SU-DHL-6 (cell line): ENCODE data around the gene SLC25A3.
"Not testable (repeated sequence)": the region's sequence is repeated elsewhere in the genome, so short reads cannot be mapped to it uniquely, and the experiment has no call there.

Experiments
- H2AFZ ChIP-seq: fragments of 200-600 bp; sonication (generic); 2 replicates; pipeline ENCODE4 v1.6.1; 2014; ENCODE audit warnings: low read depth, mild to moderate bottlenecking, moderate library complexity, mixed read lengths, antibody characterized with exemption, low read length; ENCODE audit not compliant: severe bottlenecking
- H3F3A ChIP-seq: fragments of 200-600 bp; shearing (Covaris generic); 2 replicates; pipeline ENCODE4 v1.6.0; 2016; ENCODE audit warnings: antibody characterized with exemption, mild to moderate bottlenecking; ENCODE audit not compliant: insufficient read depth
- H3K27ac ChIP-seq: fragments of 200-600 bp; sonication (generic); 2 replicates; pipeline ENCODE4 v1.5.1; 2016; ENCODE audit warnings: low read depth, mild to moderate bottlenecking, low read length, moderate library complexity, mixed read lengths
- H3K27me3 ChIP-seq: fragments of 200-600 bp; sonication (generic), shearing (Covaris generic); 2 replicates; pipeline ENCODE4 v1.6.0; 2014; ENCODE audit warnings: mild to moderate bottlenecking, low read length
- H3K36me3 ChIP-seq: fragments of 200-600 bp; sonication (generic); 2 replicates; pipeline ENCODE4 v1.6.1; 2014; ENCODE audit warnings: mild to moderate bottlenecking, low read length, mixed read lengths
- H3K4me2 ChIP-seq: fragments of 300-600, 200-600 bp; shearing (Covaris generic), sonication (generic); 2 replicates; pipeline ENCODE4 v1.6.0; 2014; ENCODE audit warnings: low read length, low read depth, mild to moderate bottlenecking; ENCODE audit not compliant: poor library complexity, severe bottlenecking
- H3K4me3 ChIP-seq: fragments of 200-600 bp; sonication (generic); 2 replicates; pipeline ENCODE4 v1.5.1; 2014; ENCODE audit warnings: antibody characterized with exemption, low read length, mild to moderate bottlenecking, mixed read lengths; ENCODE audit not compliant: insufficient read depth, poor library complexity, severe bottlenecking
- H3K79me2 ChIP-seq: fragments of 200-600 bp; sonication (generic); 2 replicates; pipeline ENCODE4 v1.6.1; 2014; ENCODE audit warnings: mild to moderate bottlenecking, low read length, moderate library complexity; ENCODE audit not compliant: insufficient read depth
- H3K9ac ChIP-seq: fragments of 200-600 bp; sonication (generic); 2 replicates; pipeline ENCODE4 v1.7.0; 2014; ENCODE audit warnings: mild to moderate bottlenecking, low read length
- H3K9me2 ChIP-seq: fragments of 200-600 bp; sonication (generic); replicated peaks from 2 replicates; pipeline ENCODE4 v1.6.1; 2014; ENCODE audit warnings: low read length; ENCODE audit not compliant: insufficient read depth
- H3K9me3 ChIP-seq: fragments of 200-600 bp; sonication (generic); 2 replicates; pipeline ENCODE4 v1.6.1; 2014; ENCODE audit warnings: low read length, mixed read lengths; ENCODE audit not compliant: insufficient read depth
- H4K20me1 ChIP-seq: fragments of 200-600 bp; sonication (generic); 2 replicates; pipeline ENCODE4 v1.6.1; 2014; ENCODE audit warnings: low read depth, mild to moderate bottlenecking, antibody characterized with exemption, low read length, moderate library complexity, mixed read lengths
- EZH2phosphoT487 ChIP-seq: fragments of 200-600 bp; sonication (generic), shearing (Covaris generic); conservative IDR thresholded peaks from 2 replicates; pipeline ENCODE4 v1.6.1; 2018; ENCODE audit warnings: mild to moderate bottlenecking, antibody characterized with exemption, low read length, moderate library complexity, mixed read lengths
- TF ChIP-seq, protein P1 (sequence below): fragments of 200-600 bp; sonication (generic); IDR thresholded peaks from one replicate; pipeline ENCODE4 v1.5.1; 2017; ENCODE audit warnings: antibody characterized with exemption, mild to moderate bottlenecking, low read length, moderate library complexity; ENCODE audit not compliant: insufficient read depth, poor library complexity, severe bottlenecking

SLC25A3 gene

GRCh38 chr12:98549371-98550110 lies 43.9 kb upstream of the SLC25A3 start:
- H3F3A ChIP-seq = peaks cover 77% of the 10 kb centered on the region
- TF ChIP-seq, protein P1, sequence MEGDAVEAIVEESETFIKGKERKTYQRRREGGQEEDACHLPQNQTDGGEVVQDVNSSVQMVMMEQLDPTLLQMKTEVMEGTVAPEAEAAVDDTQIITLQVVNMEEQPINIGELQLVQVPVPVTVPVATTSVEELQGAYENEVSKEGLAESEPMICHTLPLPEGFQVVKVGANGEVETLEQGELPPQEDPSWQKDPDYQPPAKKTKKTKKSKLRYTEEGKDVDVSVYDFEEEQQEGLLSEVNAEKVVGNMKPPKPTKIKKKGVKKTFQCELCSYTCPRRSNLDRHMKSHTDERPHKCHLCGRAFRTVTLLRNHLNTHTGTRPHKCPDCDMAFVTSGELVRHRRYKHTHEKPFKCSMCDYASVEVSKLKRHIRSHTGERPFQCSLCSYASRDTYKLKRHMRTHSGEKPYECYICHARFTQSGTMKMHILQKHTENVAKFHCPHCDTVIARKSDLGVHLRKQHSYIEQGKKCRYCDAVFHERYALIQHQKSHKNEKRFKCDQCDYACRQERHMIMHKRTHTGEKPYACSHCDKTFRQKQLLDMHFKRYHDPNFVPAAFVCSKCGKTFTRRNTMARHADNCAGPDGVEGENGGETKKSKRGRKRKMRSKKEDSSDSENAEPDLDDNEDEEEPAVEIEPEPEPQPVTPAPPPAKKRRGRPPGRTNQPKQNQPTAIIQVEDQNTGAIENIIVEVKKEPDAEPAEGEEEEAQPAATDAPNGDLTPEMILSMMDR = no peak
- TF ChIP-seq EZH2phosphoT487 = no peak

DNA sequence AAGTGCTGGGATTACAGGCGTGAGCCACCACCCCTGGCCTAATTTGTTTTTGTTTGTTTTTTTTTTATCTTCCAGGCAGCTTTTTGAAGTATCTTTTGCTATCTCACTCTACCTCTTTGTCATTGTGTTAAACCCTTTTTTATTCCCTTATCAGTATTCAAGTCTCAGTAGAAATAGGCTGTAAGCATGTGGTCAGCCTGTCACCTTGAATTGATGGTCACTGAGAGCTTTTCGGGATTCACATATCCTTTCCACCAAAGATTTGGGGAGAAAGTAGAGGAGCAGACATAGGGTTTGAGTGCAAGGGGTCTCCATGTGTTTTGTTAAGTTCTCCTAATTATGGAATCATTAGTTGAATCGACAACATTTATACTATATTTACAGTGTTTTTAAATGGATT lies 41.7 kb upstream of the SLC25A3 start:
- Histone ChIP-seq H3K9ac (no peak overlapping the region), H3K79me2 (no peaks in the 10 kb centered on the region), H2AFZ (no peak overlapping the region), H3K27ac (no peak overlapping the region), H3K9me2 (no peaks in the 10 kb centered on the region), H3F3A (peaks cover 64% of the 10 kb centered on the region), H3K9me3 (no peaks in the 10 kb centered on the region), H3K27me3 (no peaks in the 10 kb centered on the region), H3K4me2 (no peak overlapping the region), H4K20me1 (peaks cover 11% of the 10 kb centered on the region; the same call in 1 of the 2 replicates), H3K4me3 (no peak overlapping the region), H3K36me3 (peaks cover 32% of the 10 kb centered on the region)
- TF ChIP-seq, protein P1 = no peak
- no peak for TF ChIP-seq EZH2phosphoT487

More at GRCh38 chr12:98549371-98550110, 43.9 kb upstream of the SLC25A3 start:
- Histone ChIP-seq H3K79me2 (0 out of 2 replicates have a peak, but pooled peaks cover under 1% of the 10 kb centered on the region), H3K4me2 (no peak overlapping the region), H3K9me2 (no peaks in the 10 kb centered on the region), H2AFZ (no peak overlapping the region), H3K9me3 (no peaks in the 10 kb centered on the region), H3K27me3 (no peaks in the 10 kb centered on the region), H4K20me1 (peaks cover 14% of the 10 kb centered on the region), H3K9ac (no peak overlapping the region), H3K36me3 (peaks cover 52% of the 10 kb centered on the region), H3K4me3 (no peak overlapping the region), H3K27ac (no peak overlapping the region)

- peaks cover 13% of the 10 kb centered on the region for H3F3A ChIP-seq
- H2AFZ ChIP-seq, H3K4me3 ChIP-seq, H4K20me1 ChIP-seq, H3K4me2 ChIP-seq, H3K9ac ChIP-seq, H3K27ac ChIP-seq, H3K9me2 ChIP-seq, H3K79me2 ChIP-seq, H3K27me3 ChIP-seq, H3K9me3 ChIP-seq, H3K36me3 ChIP-seq: not testable (repeated sequence)
Observed at GRCh38 chr12:98558097-98558496, 35.4 kb upstream of the SLC25A3 start.

GRCh38 chr12:98559666-98560065 lies 33.8 kb upstream of the SLC25A3 start:
- no peaks in the 10 kb centered on the region for H3K9me2 ChIP-seq
- H3F3A ChIP-seq = peaks cover 5% of the 10 kb centered on the region
- 0 out of 2 replicates have a peak, but pooled peaks cover 5% of the 10 kb centered on the region for H4K20me1 ChIP-seq
- no peak overlapping the region for H3K4me3 ChIP-seq
- H3K36me3 ChIP-seq = no peaks in the 10 kb centered on the region
- no peak overlapping the region for H3K27ac ChIP-seq
- no peaks in the 10 kb centered on the region for H3K79me2 ChIP-seq
- TF ChIP-seq, protein P1 = no peak
- TF ChIP-seq EZH2phosphoT487 = no peak
- H3K9me3 ChIP-seq = no peaks in the 10 kb centered on the region; the same call in 1 of the 2 replicates
- H3K9ac ChIP-seq = no peak overlapping the region
- no peaks in the 10 kb centered on the region for H3K27me3 ChIP-seq
- no peak overlapping the region for H2AFZ ChIP-seq
- no peak overlapping the region for H3K4me2 ChIP-seq
